Measurements from ENCODE around the gene MACC1.
"Not testable (repeated sequence)": the region's sequence is repeated elsewhere in the genome, so short reads cannot be mapped to it uniquely, and the experiment has no call there.

The MACC1 gene

DNA sequence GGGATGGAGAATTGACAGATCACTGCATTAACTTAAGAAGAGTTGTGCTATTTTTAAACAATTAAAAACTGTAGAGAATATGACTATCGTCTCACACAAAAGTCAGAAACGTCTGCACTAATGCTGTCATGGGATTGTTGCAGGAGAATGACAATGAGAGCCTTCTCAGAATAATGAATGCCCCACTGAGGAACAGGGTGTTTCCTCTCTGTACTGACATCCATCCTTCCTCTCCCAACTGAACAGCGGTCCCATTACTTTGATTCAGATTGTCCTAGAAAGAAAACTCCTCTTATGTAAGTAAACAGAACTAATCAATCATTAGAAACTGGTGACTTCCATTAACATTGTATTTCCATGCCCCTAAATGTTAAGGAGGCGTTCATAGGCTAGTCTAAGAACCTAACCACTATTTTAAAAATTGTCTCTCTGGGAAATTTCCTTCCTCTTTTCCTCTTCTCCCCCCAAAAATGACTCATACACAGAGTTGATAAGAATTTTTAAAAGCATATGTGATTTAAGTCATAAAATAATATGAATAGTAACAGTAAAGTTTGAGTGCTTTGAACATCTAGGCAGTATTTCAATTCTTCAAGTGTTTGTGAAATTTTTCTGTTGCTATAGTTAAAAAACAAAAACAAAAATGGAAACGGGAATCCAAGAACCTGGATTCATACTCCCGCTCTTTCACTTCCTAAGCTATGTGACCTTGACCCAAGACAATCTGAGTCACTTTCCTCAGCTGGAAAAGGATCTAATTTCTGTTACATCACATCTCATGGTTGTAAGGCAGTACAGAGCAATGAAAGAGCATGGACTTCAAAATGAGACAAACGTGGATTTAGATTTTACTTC, 12.7 kb upstream of the MACC1 start:
- no peak for DNase-seq

DNA sequence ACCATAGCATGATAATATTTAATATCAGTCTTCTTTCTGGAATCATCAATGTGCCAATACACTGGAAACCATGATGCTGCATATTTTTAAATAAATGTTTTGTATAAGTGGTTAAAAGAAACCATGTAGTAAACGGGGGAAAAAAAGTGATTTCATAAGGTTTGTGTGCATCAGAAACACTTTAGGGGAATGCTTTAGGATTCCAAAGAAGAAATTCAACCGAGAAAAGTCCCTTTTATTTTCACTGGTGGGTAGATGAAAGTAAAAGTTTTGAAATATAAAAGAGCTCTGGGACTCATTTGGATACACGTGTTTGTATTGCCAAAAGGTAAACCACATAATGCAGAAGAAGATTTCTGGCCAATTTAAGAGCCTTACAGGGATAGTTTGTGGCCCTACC, 11.9 kb upstream of the MACC1 start:
- no peak for DNase-seq

DNA sequence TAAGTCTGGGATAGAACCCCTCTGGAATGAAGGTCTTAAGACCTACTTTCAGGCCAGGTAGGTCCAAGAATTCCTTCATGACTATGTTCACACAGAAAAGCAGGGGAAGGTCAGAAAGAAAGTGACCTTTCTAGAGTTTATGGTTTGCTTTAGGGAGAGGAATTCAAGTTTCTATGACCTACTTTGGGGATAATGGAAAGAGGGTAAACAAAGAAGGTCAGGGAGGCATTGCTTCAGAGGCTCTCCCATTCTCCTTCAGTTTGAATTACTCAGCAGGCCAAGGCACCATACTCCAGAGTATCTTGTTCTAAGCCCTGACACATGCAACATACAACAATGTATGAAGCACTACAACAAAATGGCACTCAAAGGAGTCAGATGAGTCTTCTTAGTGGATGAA, 11.5 kb upstream of the MACC1 start:
- no peak for DNase-seq

DNA sequence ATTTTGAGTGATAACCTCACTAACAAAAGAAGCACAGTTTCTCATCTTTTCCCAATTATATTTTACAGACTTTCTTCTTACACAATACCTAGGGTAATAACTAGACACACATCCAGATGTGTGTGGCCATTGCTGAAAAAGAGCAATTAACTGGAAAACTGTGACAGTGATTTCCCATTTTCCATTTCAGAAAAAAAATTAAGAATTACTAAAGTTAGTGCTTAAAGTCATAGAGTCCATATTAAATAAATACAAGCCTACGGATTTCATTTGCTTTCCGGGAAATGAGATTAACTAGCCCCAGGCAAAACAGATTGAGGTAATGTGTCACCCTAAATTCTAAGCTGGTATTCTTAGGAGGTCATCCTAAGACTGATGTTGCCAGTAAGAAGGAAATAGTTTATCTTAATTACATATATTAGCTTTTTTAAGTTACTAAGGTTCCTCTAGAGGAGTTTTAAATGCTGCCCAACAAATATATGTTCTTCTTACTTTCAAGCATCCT, 10.2 kb upstream of the MACC1 start:
- no peak for DNase-seq

DNA sequence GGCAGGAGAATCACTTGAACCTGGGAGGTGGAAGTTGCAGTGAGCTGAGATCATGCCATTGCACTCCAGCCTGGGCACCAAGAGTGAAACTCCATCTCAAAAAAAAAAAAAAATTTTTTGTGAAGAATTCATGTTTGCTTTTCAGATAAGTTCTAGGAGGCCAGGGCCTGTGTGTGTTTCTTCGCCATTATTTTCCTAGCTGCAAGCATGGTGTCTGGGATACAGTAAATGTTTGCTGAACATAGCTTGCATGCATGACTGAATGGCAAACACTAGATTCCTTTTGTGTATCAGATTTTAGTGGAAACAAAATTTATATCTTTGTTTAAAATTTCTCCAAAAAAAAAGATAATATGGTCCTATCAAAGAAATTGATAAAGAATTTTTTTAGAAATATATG, 9.7 kb upstream of the MACC1 start:
- DNase-seq = no peak

DNA sequence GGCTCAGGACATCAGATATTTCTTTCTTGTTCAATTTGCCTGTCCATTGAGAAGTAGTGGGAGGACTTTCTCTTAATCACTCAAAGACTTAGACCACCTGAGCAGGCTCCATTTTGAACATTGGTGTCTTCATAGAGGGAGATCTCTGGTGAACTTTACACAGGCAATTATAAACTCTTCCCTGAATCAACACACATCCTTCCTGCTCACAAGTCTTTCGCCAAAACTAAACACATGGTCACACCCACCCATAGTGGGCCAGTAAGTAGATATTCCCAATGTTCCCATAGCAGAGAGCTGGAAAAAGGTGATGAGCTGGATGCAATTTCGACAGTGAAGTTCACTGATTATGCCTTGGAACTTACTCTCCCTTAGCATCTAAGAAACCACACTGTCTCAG, 8.2 kb upstream of the MACC1 start:
- DNase-seq = no peak

DNA sequence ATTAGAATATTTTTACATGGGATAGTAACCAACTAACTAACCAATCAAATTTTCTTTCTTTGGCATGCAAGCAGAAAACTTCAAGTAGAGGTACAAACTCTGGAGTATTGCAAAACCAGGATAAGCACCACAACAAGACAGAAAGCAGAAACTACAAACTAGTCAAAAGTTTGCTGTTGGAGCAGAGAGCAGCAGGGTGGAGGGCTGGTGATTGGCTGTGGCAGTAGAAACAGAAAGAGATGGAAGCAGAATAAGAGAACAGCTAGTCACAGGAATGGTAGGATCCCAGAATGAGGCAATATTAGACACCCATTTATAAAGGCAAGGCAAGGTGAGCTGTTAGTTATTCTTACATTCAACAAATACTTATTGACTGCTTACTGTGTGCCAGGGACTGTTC, 6.8 kb upstream of the MACC1 start:
- no peak for DNase-seq

DNA sequence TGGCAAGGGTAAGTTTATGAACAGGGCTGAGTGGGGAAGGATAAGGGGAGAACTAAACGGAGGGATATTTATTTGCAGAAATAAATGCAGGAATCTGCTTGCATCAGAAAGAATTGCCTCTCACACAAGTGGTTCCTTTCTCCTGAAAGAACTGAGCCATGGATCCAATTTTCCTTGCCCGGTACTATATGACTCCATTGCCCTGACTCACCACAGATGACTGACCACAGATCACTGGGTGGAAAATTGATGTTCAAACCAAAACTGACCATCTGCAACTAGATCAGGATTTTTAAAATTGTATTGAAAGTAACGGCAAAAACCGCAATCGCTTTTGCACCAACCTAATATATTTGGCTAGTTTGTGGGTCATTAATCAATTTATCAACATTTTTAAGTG, 6.2 kb upstream of the MACC1 start:
- no peak for DNase-seq

DNA sequence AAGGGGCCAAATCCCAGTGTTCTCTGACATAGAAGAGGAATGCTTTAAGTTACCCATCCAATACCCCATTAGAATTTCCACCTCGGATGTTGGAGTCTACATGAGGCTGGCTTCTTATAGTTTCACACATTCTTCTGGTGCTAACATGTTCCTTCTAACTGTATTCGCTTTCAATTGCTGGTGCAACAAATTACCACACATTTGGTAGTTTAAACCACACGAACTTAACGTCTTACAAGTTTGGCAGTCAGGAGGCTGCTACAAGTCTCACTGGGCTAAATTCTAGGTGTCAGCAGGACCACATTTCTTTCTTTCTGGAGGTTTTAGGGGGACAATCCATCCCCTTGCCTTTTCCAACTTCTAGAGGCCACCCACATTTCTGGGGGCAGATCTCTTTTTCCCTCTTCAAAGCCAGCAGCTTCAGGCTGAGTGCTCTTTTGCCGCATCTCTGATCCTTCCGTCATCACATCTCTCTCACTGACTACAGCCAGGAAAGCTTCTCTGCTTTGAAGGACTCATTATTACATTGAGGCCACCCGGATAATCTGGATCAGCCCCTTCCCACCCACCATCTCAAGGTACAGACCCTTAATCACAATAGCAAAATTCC, 5.1 kb upstream of the MACC1 start:
- no peak for DNase-seq

DNA sequence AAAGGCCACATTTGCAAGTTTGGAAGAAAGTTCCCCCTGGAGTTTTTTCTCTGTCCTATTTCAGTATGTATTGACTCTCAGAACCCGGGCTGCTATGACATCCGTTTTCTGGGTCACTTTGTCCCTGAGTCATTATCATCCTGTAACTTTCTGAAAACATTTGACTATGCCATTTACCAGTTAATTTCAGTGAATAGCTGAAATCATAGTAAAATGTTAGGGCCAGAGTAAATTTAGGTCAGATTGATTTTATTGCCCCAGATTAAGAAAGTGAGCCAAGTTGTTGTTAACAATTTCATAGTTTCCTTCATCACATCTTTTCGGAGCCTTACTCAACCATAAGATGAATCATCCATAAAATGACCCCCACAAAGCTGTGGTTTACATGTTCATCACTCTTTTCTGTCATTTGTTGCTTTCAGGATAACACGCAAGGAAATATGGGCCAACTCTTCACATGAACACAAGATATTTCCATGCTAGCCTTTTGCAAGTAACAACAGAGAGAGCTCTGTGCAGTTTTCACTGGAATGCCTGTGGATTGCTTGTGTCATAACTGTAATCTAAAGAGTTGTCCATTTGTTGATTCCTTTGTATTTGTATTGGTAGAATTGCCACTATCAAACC, 3.9 kb upstream of the MACC1 start:
- no peak for DNase-seq

DNA sequence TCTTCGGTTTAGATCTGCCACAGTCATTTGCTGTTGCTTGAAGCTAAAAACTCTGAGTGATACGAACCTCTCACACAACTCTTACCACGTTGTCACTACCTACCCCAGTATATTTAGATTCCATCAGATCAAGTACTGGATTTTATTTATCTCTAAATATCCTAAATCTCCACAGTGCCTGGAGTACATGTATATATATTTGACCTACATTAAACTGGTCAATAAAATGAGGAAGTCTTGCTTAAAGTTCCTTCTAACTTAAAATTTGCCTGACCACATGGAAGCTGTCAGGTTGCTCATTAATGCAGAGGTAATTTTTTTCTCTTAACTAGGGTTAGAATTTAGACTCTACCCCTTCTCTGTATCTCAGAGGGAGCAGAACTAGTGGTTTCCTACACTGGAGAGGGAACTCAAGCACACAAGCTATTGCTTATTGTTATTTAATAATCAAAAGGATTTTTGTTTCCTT, 3.1 kb upstream of the MACC1 start:
- DNase-seq = no peak

DNA sequence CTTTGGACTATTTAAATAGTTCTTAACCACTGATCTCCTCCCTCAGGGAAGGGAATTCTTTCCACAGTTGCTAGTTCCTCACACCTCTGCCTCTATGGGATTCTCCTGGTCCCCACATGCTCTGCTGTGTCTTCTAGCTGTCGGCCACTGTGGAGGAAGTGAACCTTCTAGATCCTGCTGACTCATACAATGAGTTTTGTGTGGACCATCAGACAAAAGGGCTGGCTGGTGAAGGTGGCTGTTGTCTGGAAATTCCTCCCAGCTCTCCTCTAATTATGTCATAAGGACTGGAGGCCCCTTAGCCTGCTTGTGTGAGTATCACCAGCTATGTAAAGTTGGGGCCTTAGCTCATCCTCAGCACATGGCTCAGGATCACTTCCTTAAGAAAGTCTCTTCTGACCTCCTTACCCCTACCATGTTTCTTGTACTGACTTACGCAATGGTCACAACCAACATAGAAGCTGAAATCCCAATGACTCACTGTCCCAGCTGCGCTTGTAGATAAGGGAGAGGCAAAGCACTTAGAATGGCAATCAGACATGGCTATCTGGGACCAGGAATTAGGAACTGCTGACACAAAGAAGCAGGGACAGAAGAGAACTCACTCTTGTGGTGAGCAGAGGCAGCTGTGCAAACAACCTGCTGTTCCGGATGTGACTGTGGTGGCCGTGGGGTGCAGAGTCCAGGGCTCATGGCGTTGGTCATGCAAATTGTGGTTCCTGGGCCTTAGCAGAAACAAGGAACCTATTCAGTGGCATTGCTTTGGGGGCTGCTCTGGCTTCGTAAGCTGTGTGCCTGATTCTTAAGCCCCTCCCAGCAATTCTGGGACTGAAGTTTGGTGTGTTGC, 2.5 kb upstream of the MACC1 start:
- peak in 1 of 5 experiments; percentile 22 for DNase-seq

DNA sequence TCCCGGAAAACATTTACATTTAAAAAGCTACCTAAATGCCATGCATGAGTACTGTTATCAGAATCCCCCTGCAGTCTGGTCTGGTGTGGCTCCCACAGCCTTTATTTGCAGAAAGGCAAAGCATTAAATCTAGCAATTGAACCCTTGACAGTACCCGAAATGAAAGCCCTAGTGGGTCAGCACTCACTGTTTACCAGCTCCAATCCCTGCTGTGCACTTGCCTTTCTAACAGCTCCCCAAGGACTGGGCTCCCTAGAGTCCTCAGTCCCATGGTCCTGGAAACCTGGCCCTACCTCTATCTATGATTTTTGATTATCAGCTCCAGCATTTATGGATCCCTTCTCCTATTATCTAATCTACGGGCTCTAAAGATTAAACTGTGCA, 1.9 kb upstream of the MACC1 start:
- DNase-seq = no peak

DNA sequence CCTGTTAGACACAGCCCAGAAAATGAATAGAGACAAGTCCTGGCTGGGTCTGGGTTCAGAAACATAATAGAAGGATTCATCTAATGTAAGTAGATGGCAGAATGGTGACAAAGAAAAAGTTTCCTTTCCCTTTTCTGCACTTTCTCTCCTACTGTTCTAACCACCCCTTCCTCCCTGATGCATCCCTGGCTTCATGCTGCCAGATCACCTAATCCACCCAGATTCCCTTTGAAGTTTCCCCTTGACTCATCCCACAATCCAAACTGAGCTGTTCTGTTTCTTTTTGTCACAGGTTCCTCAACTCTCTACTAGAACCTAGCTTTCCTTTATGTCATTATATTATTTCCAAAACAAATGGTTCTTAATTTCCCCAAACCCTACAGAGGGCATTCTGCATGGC, 1.1 kb upstream of the MACC1 start:
- no peak for DNase-seq

DNA sequence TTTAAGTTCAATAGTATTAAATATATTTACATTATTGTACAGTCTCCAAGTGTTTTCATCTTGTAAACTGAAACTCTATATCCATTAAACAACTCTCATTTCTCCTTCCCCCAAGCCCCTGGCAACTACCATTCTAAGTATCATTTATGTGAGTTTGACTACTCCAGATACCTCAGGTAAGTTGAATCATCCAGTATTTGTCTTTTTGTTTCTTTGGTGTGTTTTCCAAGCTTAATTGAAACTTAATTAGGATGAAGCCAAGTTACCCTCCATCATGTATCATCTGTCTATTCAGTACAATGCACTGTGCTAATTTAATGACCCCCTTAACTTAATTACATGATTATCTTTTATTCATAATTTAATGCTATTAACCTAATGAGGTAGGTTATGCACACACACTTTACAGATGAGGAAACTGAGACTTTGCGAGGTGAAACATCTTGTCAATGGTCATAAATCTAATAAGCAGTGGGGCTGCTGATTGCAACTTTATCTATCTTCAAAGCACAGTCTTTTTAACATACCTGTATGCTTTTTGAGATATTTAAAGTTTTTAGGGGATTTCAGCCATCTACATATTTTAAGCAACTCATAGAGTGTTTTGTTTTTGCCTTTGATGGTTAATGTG, 663 bp downstream of the MACC1 start:
- no peak for DNase-seq

DNA sequence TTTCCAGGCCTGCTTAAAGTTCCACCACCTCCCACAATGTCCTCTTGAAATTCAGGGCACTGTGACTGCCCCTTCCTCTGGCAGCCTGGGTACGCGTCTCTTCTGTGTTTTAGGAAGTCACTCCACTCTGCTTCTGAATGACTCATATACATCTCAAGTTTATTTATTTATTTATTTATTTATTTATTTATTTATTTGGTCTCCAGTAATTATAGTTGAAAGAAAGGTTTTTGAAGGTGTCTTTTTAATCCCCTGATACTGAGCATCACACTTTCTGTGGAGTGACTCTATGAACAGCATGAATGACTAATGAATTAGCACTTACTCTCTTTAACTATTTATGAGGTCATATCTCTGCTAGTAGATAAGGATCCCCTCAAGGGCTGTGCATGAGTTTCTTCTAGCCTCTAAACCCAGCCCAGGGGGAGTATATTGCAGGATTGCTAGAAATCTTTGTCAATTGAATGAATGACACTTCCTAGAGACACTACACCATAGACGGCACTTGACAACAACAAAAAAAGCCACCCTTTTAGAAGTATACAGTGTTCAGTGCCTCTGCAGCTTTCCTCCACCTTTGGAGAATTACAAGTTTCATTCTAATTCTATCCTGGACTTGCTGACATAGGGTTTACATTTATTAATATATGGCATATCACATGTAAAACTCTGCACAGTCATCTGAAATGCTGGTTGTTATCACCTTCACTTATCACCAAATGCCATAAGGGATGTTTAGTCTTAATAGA, 2.1 kb downstream of the MACC1 start:
- no peak for DNase-seq

DNA sequence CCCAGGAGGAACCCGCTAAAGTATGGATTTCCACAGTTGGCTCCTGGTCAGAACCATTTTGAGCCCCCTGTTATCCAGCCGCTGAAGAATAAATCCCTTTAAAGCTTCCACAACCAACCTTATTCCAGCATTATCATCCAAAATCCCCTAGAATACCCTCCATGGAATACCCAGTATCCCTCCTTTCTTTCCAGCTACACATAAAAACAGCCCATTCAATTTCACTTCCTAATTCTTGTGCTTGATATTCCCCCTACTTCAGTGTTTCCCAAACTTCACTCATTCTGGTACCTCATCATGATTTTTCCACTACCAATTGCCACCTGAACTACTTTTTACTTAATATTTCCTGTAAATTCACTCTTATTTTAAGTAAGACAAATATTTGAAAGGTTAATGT, 3.1 kb downstream of the MACC1 start:
- DNase-seq = no peak

DNA sequence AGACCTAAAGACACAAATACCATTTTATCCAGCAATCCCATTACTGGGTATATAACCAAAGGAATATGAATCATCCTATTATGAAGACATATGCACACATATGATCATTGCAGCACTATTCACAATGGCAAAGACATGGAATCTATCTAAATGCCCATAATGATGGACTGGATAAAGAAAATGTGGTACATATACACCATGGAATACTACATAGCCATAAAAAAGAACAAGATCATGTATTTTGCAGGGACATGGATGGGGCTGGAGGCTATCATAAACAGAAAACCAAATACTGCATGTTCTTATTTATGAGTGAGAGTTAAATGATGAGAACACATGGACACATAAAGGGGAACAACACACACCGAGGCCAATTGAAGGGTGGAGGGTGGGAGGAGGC, 3.8 kb downstream of the MACC1 start:
- no peak for DNase-seq

DNA sequence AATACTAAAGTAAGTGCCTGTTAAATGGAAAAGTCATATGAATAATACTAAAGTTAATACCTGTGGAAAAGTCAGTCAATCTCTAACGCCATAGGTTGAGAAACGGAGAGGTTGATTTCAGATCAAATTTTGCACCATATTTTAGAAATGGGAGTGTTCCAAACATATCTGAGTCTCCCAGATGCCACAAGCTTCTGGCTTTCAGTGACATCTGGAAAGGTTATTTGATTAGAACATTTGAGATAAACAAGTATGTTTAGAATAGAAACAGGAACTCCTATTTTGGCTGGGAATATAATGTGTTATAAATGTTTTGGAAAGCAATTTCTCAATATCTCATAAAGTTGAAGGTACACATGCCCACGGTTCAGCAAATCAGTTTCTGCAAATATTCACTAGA, 5.8 kb downstream of the MACC1 start:
- DNase-seq = no peak

DNA sequence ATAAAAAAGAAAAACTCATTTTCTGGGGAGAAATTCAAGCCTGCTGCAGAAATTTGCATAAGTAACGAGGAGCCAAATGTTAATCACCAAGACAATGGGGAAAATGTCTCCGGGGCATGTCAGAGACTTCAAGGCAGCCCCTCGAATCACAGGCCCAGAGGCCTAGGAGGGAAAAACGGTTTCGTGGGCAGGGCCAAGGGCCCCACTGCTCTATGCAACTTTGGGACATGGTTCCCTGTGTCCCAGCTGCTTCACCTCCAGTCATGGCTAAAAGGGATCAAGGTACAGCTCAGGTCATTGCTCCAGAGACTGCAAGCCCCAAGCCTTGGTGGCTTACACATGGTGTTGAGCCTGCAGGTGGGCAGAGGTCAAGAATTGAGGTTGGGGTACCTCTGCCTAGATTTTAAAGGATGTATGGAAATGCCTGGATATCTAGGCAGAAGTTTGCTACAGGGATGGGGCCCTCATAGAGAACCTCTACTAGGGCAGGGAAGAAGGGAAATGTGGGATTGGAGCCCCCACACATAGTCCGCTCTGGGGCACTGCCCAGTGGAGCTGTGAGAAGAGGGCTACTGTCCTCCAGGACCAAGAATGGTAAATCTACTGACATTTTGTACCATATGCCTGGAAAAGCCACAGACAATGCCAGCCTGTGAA, 8.4 kb downstream of the MACC1 start:
- no peak for DNase-seq

DNA sequence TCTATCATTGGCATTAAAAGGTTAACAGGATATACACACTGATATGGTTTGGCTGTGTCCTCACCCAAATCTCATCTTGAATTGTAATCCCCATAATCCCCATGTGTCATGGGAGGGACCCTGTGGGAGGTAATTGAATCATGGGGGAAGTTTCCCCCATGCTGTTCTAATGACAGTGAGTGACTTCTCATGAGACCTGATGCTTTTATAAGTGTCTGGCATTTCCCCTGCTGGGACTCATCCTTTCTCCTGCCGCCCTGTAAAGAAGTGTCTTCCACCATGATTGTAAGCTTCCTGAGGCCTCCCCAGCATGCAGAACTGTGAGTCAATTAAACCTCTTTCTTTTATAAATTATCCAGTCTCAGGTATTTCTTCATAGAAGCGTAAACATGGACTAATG, 9.4 kb downstream of the MACC1 start:
- DNase-seq = not testable (repeated sequence)

All from T-helper 2 cell (primary cell).